Left lobe of liver (tissue), 2 donors: ENCODE measurements around the gene IGFBP2. TPM values are rescaled to one million over a fixed set of nuclear protein-coding genes. Genes with fewer than 3 reads are reported as not detected.

Experiments
- ATAC-seq: fragments of 200-7000 bp; cut with Tn5 transposase; one replicate; pipeline ENCODE4 v1.9.1; 2020; ENCODE audit warnings: mild to moderate bottlenecking, moderate library complexity
- DNase-seq: peaks from one replicate; pipeline ENCODE4 v3.0.0-alpha.2; 2020; ENCODE audit warnings: low spot score
- total RNA-seq: library from RNA; stranded (reverse); gene quantifications from one replicate; pipeline ENCODE4 v1.2.1, GENCODE V29; 2021
- donor health status: DM: no; HTN: no; CAD: no; lungs with moderate emphysema.
- donor health status: DM: no; HTN: yes; CAD: no.

IGFBP2 gene
- total RNA-seq, 1 donor from 2014 or later = 404 TPM

DNA sequence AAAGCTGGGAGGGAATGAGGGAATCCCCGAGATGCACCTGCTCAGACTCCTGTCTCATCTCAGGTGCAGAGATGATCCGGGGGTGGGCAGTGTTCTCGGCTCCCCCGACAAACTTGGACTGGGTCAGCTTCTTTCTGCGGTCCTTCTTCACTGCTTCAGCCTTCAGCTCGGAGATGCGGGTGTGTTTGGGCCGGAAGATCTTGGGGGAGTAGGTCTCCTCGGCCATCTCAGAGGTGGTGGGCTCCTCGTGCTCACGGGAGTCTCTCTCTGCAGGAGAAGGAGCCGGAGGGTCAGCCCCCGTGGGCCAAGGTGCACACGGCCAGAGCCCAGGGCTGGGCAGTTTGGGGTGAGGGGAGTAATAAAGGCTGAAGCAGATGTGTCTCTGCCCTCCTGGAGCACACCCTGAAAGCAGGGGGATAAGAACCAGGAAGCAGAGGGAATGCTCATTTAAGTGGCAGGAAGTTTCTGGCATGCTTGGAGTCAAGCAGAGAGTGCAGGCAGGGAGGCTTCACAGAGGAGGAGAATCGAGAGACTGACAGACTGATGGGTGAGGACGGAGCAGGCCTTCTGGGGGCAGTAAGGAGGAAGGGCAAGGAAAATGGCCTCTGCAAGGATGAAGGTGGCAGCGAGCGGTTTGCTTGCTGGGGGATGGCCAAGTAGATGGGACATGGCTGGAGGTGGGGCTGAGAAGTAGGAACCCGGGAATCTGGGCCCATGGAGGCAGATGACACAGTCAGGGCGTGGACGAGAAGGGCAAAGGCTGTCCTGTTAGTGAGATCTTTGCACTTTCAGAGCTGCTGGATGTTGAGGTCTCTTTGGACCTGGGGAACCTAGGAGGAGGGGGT lies 45.8 kb downstream of the IGFBP2 start:
- ATAC-seq = no peak
- DNase-seq = no peak

DNA sequence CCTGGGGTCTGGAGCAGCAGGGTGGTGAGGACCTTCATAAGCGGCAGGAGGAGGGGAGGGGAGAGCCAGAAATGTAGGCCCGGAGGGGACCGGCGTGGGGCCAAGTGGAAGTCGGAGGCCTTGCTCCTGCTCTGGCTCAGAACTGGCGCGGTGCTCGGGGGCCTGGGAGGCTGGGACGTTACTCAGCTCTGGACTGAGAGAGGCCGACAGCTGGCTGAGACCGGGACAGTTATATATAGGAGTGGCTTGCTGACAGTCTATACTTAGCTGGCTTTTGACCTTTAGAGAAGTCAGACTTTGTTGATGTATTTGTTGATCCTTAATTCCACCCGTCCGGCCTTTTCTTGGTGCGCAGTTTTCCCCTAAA lies 46.4 kb downstream of the IGFBP2 start:
- ATAC-seq (no peak), DNase-seq (no peak)

DNA sequence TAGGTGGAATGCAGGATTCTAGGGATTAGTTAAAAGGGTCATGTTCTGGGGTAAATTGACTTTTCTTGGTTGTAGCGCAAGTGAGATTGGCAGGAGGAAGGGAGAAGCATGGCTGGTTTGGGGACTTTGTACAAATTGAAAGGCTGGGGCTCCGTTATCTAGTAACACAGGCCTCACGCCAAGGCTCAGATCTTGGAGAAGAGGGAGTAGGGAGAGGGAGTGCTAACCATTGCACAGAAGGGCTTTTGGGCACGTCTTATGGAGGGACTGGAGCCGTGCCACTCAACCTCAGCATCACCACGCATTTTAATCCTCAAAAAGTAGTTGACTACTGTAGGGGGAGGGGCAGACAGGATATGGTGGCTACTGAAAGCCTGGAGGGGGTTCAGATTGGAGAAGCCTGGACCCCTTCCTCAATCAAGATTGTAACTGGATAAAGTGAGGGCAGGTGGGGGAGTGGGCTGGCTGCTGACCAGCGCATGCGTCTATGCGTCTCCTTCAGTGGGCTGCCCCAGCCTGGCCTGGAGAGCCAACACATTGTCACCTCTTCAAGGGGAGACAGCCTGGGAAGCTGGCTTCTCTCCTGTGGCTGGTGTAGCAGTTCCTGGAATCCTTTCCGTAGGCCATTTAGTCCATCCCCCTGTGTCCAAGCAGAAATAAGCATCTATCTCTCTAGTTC lies 47.9 kb downstream of the IGFBP2 start:
- ATAC-seq = no peak
- no peak for DNase-seq

DNA sequence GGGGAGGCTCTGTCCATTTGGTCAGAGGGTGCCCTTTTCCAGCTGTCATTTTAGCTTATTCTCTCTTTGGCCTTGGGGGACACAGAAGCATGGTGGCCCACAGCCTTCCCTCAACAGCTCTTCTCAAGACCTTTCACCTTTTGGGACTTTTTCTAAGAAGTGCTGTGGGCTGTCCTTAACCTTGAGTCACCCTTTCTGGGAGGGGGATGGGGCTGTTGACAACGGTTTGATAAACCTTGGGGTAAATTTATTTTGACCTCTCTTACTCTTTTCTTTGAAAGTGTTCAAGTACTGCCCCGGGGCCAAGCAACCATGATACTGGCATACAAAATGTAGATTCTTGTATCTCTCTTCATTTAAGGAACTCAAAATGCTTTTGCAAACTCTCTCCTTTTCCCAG lies 48.5 kb downstream of the IGFBP2 start:
- ATAC-seq = no peak
- no peak for DNase-seq

DNA sequence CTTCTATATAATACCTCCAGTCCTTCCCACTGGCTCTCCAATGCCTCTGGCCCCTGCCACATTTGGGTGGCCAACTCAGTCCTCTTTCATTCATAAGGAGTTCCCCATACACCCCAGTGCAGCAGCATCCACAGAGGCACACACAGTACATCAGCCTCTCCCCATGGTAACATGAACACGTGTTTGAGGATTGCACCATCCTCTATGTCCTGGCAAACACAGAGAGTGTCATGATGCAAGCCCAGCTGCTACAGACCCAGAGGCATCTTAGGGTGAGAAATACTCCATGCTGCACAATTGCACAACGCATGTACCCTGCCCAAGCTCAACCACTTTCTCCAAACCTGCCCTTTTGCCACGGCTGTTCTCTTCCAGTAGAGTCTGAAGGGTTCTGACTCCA lies 50.6 kb downstream of the IGFBP2 start:
- ATAC-seq (peak; percentile 86), DNase-seq (peak; percentile 86)

DNA sequence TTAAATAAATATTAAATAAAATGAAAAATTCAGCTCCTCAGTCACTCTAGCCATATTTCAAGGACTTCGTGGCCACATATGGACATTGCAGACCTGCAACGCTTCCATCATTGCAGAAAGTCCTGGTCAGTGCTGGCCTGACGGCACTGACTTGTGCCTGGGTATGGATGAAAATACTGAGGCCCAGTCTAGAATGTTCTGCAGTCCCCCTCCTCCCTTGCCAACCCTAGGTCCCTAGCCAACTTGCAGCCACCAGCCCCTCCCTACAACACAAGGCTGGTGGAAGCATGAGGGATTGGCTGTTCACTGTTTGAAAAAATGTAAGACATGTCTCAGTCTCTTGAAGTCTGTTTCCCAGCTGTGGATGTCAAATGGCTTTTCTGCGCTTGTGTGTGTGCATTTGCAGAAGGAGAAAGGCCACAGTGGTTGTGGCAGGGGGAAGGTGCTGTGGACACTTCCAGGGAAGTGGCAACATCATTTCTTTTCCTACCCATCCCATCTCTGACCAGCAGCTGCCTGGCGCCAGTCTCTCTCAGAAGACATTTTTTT lies 52.2 kb downstream of the IGFBP2 start:
- no peak for ATAC-seq
- DNase-seq = no peak

DNA sequence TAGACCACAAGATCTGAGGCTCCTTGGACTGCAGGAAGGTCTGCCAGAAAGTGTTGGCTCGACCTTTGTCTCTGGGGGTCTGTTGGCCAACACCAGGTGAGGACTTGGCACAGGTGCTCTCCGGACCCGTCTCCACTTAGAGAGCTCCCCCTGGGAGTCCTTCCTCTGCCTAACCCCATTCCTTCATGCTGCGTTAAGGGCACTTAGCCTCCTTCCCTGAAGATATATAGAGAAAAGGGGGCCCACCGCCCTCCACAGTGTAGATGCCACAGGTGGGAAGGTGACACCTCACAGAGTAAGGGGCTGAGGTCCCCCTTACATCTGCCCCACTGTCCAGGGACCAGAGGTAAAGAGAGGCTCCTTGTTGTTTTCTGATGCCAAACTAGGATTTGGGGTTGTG lies 53.9 kb downstream of the IGFBP2 start:
- no peak for DNase-seq

DNA sequence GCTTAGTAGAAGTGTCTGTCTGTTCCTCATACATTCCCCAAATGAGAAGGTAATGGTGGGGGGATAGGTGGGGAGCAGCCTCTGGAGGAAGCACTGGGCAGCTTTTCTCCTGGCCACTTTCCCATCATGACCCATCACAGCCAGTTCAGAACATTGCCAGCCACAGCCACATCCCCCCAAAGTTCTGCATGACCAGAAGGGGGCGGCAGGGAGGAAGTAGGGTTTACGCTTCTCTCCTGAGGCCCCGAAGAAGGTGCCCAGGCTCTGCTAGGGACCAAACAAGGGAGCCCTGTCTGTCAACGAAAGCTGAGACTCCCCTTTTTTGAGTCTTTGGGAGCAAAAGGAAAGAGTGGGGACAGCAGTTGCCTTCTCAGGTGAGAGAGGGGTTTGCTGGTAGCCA lies 54.4 kb downstream of the IGFBP2 start:
- DNase-seq (no peak), ATAC-seq (no peak)

More for the DNA sequence above, 53.9 kb downstream of the IGFBP2 start:
- no peak for ATAC-seq

DNA sequence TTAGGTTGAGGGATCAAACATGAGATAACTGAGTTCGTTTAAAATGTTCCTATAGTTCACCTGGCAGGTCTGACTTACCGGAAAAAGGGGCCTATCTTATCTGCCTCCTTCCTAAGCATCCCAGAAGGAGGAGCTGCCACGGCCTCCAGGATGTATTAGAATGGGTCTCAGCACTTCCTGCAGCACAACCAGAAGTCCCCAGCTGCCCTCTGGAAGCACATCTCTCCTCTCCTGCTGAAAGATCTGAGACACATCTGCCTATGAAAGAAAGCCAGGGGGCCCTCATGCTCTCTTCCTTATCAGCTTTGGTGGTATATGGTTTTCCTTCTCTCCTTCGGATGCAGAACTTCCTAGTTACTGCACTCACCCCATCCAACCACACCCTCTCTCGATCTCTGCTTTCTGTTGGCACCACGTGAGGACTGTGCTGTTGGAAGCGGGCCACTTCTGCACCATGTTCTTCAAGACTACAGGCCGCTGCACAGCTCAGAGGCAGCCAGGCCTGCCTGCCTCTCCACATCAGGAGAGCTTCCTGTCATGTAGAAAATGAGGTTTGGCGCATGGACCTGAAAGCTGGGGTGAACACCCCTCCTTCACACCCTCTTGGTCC lies 55.6 kb downstream of the IGFBP2 start:
- ATAC-seq (no peak), DNase-seq (no peak)

DNA sequence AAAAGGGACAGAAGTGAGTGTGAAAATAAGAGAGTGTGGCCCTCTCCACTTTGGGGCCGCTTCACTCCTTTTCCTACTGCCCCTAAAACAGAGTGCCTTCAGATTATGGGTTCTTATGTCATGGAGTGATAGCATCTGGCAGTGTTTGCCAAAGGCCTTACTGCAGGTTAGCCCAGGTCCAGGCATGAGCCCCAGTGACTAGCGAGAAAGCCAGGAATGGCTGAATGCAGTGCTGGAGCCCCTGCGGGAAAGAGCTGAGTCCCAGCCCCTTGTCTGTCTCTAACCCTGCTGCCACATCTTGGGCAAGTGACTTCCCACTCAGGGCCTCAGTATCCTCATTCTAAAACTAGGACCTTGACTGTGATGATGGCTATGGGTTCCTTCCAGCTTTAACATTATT lies 56.2 kb downstream of the IGFBP2 start:
- no peak for ATAC-seq
- DNase-seq = no peak

DNA sequence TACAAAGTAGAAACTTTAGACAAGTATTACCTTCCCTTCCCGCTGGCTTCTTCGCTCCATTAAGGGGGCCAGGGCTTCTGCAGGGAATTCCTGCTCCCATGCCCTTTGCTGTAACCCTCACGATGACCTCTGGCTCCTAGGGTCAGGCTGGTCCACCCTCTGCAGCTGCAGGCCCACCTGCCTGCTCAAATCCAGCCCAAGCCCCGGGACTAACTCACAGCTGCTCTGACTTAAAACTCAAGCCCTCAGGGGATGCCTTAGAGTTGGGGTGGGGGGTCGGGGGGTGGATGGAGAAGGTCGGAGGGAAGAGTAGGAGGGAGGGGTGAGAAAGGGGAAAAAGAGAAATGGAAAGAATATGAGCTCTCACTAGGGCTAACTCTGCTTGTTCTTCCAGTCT lies 57.2 kb downstream of the IGFBP2 start:
- no peak for ATAC-seq
- DNase-seq = no peak

DNA sequence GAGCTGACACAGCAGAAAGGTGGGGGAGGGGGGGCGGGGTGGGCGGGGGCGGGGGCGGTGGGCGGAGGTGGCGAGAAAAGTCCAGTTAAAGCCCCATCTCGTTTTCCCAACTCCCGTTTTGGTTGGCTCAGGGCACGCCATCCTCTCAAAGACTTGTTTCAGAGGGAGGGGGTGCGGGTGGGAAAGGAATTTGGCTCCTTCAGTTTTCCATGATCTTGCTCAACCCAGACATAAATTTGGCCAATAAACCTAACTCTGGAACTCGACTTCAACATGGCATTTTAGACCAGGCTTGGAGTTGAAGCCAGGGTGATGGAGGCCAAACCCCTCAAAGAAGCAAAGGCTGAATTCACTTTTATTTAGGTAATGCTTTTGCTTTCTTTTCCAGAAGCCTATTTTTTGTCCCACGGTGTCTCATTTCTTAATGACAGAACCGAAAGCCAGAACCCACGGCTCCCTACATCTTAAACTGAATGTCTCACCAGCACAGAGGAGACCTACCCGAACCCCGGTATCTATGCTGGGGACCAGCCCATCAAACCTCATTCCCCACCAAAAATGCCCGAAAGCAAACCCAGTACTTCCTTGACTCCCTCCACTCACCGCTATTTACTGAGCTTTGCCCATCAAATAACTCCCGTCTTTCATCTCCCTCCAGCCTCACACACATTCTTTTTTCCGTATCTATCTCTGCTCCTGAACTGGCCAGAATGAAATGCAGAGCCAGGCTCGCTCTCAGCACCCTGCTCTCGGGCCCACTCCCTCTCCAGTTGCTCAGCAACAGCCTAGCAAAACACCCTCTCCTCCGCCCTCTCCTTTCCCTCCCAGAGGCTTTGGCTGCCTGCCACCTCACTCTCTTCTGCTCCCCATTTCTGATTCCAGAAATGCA lies 57.9 kb downstream of the IGFBP2 start:
- no peak for ATAC-seq
- DNase-seq = no peak

DNA sequence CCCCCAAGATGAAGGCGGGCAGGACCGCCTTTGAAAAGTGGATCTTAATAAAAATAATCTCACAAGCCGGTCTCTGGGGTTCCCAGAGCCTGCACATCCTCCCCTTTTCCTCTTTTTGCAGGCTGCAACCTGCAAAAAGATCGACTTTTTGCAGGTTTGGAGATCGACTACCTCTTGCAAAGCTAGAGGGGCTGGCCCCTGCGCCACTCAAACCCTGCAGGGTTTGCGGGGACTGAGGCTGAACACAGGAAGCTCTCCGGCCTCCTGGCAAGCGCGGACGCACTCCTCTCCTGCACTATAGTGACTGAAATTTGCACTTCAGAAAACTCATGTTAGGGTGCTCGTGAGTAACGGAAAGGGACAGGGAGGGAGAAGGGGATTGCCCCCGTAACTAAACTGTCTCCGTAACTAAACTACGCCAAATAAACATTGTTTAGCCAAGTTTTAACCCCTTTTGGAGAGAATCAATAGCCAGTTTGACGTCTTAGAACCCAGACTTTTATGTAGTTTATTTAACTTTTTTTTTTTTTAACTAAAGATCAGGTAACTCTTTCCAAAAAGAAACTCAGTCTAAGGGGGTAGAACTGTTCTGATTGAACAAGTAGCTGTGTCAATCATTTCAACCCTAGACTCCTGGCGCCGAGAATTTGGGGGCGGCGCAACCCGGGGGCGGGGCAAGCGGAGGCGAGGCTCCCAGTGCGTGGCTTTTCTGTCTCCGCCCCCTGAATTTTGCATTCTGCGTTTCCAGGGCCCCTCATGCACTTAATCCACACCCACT lies 59.6 kb downstream of the IGFBP2 start:
- DNase-seq = peak; percentile 58
- peak; percentile 63 for ATAC-seq

DNA sequence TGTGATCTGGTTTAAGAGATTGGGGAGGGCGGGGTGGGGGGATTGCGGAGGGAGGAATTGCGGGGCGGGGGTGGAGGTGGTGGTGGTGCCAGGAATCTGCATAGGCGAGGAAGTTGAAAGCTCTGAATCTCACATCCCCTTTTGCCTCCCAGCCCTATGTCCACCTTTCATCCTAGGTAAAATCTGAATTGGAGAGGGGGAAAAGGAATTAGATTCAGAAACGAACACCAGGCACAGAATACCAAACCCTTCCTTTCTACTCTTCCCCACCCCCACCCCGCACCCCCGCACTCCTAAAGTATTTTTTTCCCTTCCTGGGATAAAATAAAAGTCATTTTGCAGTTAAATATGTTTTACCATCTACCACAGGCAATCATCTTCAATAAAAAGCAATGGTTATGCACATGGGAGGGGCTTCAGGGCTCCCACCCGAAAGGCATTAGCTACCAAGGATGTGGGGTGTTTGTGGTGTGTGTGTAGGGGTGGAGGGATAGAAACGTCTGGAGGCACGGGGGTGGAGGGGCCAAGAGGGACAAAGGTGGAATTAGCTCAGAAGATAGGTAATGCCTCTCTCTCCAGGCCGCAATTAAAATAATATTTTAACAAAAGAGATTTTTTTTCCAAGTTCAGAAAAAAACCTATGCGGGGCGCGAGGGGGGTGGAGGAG lies 60.3 kb downstream of the IGFBP2 start:
- ATAC-seq (no peak), DNase-seq (no peak)

DNA sequence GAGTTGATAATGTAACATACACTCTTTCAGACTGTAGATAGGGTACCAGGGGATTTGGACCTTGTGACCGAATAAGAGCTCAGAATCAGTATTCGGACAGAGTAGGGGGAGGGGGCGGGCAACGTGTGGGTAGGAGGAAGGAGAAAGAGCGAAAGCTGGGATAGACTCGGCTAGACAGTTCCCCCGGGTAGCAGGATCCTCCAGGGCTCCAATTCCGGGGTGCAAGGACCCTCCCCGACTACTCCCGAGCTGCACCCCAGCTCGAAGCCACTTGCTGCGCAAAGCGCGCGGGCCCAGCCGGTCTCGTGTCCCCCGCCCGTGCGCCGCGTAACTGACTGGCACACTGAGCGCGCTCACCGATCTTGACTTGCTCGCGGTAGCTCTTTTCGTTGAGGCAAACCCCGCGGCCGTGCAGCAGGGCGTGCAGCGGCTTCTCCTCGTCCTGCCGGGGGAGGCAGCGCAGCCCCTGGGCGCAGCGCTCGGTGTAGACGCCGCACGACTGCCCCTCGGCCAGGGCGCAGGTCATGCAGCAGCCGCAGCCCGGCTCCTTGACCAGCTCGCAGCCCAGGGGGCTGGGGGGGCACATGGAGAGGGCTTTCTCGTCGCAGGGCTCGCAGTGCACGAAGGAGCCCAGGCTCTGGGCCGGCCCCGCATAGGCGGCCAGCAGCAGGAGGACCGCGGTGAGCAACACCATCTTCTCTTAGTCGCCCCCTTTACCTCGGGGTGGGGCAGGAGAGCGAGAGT lies 61.0 kb downstream of the IGFBP2 start:
- ATAC-seq (peak; percentile 41), DNase-seq (no peak)

DNA sequence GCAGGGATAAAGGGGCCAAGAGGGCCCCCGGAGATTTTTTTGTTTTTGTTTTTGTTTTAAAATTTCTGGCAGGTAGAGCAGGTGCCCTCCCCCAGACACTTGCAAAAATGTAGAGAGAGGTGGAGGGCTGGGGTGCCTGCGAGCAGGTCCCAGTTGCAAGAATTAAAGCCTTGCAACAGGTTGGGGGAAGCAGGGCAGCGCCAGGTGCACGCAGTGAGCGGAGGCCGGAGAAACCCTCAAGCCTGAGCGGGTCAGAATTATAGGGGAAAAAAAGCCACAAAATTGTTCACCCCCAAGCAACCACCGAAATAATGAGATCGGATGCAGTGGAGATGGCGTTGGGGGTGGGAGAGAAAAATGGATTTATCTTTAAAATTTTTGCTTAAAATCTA lies 61.6 kb downstream of the IGFBP2 start:
- DNase-seq (no peak), ATAC-seq (no peak)

DNA sequence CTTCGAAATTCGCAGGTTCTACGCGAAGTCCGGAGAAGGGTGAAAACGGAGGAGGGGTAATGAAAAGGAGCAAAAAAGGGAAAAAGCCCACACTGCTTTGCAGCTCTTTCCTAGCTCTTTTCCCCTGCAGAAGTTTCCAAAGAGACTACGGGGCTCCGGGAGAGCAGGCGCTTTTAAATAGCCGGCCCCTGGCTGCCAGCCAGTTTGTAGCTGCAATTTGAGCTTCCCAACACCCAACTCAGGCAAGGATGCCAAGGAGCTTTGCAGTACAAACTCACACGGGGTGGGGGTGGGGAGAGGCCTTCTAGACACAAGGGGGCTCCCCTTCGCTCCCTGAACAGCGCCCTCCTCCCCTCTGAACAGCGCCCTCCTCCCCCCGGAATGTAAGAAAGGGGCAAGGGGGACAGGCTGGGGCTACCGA lies 62.2 kb downstream of the IGFBP2 start, which contains the start of gene IGFBP5:
TSS of gene IGFBP5 (minus strand) at position 149 of the 421 bp plus-strand sequence. CDS start 774 bp downstream, outside the sequence.
- ATAC-seq (peak; percentile 27), DNase-seq (peak; percentile 68)

DNA sequence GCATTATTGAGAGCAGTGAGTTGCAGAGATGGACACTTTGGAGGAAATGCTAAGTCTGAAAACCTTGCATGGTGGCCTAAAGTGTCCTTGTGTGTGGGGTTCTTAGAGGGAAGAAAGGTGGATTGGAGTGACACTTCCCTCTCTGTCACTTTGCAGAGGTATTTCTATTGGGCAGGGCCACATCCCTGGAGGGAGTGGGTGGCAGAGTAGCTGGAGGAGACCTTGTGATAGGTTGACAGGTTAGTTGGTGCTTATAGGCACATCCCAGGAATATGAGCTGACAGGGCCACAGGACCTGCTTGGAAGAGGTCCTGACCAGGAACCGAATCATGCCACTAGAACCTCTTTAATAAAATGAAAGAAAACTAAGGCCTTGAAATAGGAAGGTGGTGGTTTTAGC lies 63.1 kb downstream of the IGFBP2 start:
- ATAC-seq = no peak
- no peak for DNase-seq
